ENCODE data around the gene TRMT2A.

The TRMT2A gene

GRCh38 chr22:20126284-20127029, 9.4 kb upstream of the TRMT2A start:
- Histone ChIP-seq H3K14ac (ENCODE audit: low read length) (no peak overlapping the region), H2AK5ac (ENCODE audit: low read depth, low read length) (no peak overlapping the region), H3K4me3 (ENCODE audit: low read length in 2 of 2) (no peak overlapping the region), H4K8ac (ENCODE audit: low read depth, low read length) (no peak overlapping the region), H3K4ac (ENCODE audit: low read length) (no peak overlapping the region), H3K27ac (replicated peaks; ENCODE audit: low read length) (no peak overlapping the region), H3K9me3 (replicated peaks in 1 of 2; ENCODE audit: control insufficient read depth in 2 of 2, insufficient read depth in 1 of 2, low read depth in 1 of 2, low read length in 2 of 2) (peaks cover 0 to 2% of the 10 kb centered on the region in 2 donors), H3K23ac (ENCODE audit: low read depth, low read length, poor library complexity) (no peak overlapping the region), H3K79me1 (ENCODE audit: low read depth, low read length) (peaks cover 16% of the 10 kb centered on the region), H3K4me2 (ENCODE audit: insufficient read depth, low read length, poor library complexity, severe bottlenecking) (no peak overlapping the region), H3K36me3 (replicated peaks in 1 of 2; ENCODE audit: control insufficient read depth in 2 of 2, insufficient read depth in 2 of 2, low read length in 2 of 2) (peaks cover 51 to 67% of the 10 kb centered on the region in 2 donors), H2BK5ac (ENCODE audit: low read length) (no peak overlapping the region), H2BK15ac (ENCODE audit: low read length) (no peak overlapping the region), H2BK12ac (ENCODE audit: low read length) (no peak overlapping the region), H3K9ac (ENCODE audit: low read depth, low read length, poor library complexity) (no peak overlapping the region), H2AFZ (ENCODE audit: low read length) (no peak overlapping the region), H3K4me1 (ENCODE audit: control insufficient read depth in 2 of 2, insufficient read depth in 1 of 2, low read depth in 1 of 2, low read length in 2 of 2) (peaks cover 5 to 6% of the 10 kb centered on the region in 2 donors), H4K91ac (ENCODE audit: low read depth, low read length, poor library complexity) (no peak overlapping the region), H3K27me3 (ENCODE audit: control insufficient read depth in 3 of 3, insufficient read depth in 3 of 3, low read depth in 1 of 3, low read length in 3 of 3) (peaks cover 0 to 1% (median 0%) of the 10 kb centered on the region in 3 experiments), H2BK120ac (ENCODE audit: low read depth, low read length) (no peak overlapping the region), H3K18ac (ENCODE audit: low read length) (no peak overlapping the region)
- WGBS, 2 donors (ENCODE audit: extremely low coverage in 2 of 2, insufficient read length in 2 of 2, insufficient replicate concordance in 1 of 2) = no CpG with 5 or more reads among the region's 19 CpGs
- no peak for DNase-seq (ENCODE audit: low spot score)

GRCh38 chr22:20125201-20126174, 8.5 kb upstream of the TRMT2A start:
- Histone ChIP-seq H3K36me3 (replicated peaks in 1 of 2; ENCODE audit: control insufficient read depth in 2 of 2, insufficient read depth in 2 of 2, low read length in 2 of 2) (peaks cover 55 to 77% of the 10 kb centered on the region in 2 donors), H3K9ac (ENCODE audit: low read depth, low read length, poor library complexity) (no peak overlapping the region), H3K4me2 (ENCODE audit: insufficient read depth, low read length, poor library complexity, severe bottlenecking) (no peak overlapping the region), H3K18ac (ENCODE audit: low read length) (no peak overlapping the region), H3K4me3 (ENCODE audit: low read length in 2 of 2) (no peak overlapping the region), H2BK15ac (ENCODE audit: low read length) (no peak overlapping the region), H3K79me1 (ENCODE audit: low read depth, low read length) (peaks cover 22% of the 10 kb centered on the region), H3K9me3 (replicated peaks in 1 of 2; ENCODE audit: control insufficient read depth in 2 of 2, insufficient read depth in 1 of 2, low read depth in 1 of 2, low read length in 2 of 2) (peaks cover 0 to 2% of the 10 kb centered on the region in 2 donors), H4K91ac (ENCODE audit: low read depth, low read length, poor library complexity) (no peak overlapping the region), H2BK5ac (ENCODE audit: low read length) (no peak overlapping the region), H2BK12ac (ENCODE audit: low read length) (peak overlapping the region; percentile 18), H2BK120ac (ENCODE audit: low read depth, low read length) (no peak overlapping the region), H3K4me1 (ENCODE audit: control insufficient read depth in 2 of 2, insufficient read depth in 1 of 2, low read depth in 1 of 2, low read length in 2 of 2) (peaks cover 3 to 4% of the 10 kb centered on the region in 2 donors), H3K4ac (ENCODE audit: low read length) (no peak overlapping the region), H2AFZ (ENCODE audit: low read length) (no peak overlapping the region), H2AK5ac (ENCODE audit: low read depth, low read length) (no peak overlapping the region), H3K27ac (replicated peaks; ENCODE audit: low read length) (no peak overlapping the region), H3K23ac (ENCODE audit: low read depth, low read length, poor library complexity) (peak overlapping the region; percentile 92), H3K14ac (ENCODE audit: low read length) (no peak overlapping the region), H4K8ac (ENCODE audit: low read depth, low read length) (no peak overlapping the region), H3K27me3 (ENCODE audit: control insufficient read depth in 3 of 3, insufficient read depth in 3 of 3, low read depth in 1 of 3, low read length in 3 of 3) (peaks cover 0 to 1% (median 0%) of the 10 kb centered on the region in 3 experiments)
- DNase-seq (ENCODE audit: low spot score) = no peak
- WGBS, 2 donors (ENCODE audit: extremely low coverage in 2 of 2, insufficient read length in 2 of 2, insufficient replicate concordance in 1 of 2) = no CpG with 5 or more reads among the region's 32 CpGs

- DNase-seq (ENCODE audit: low spot score) = no peak
- Histone ChIP-seq H2BK120ac (ENCODE audit: low read depth, low read length) (no peak overlapping the region), H3K27me3 (ENCODE audit: control insufficient read depth in 3 of 3, insufficient read depth in 3 of 3, low read depth in 1 of 3, low read length in 3 of 3) (peaks cover 0 to 1% (median 0%) of the 10 kb centered on the region in 3 experiments), H3K14ac (ENCODE audit: low read length) (no peak overlapping the region), H4K8ac (ENCODE audit: low read depth, low read length) (no peak overlapping the region), H3K4ac (ENCODE audit: low read length) (no peak overlapping the region), H3K9ac (ENCODE audit: low read depth, low read length, poor library complexity) (no peak overlapping the region), H3K4me1 (ENCODE audit: control insufficient read depth in 2 of 2, insufficient read depth in 1 of 2, low read depth in 1 of 2, low read length in 2 of 2) (peaks cover 4 to 5% of the 10 kb centered on the region in 2 donors), H3K4me2 (ENCODE audit: insufficient read depth, low read length, poor library complexity, severe bottlenecking) (peak overlapping the region; percentile 4), H2AK5ac (ENCODE audit: low read depth, low read length) (no peak overlapping the region), H3K4me3 (ENCODE audit: low read length in 2 of 2) (peak overlapping the region in 1 of 2 donors; percentile 24), H2BK12ac (ENCODE audit: low read length) (no peak overlapping the region), H2BK15ac (ENCODE audit: low read length) (no peak overlapping the region), H3K9me3 (replicated peaks in 1 of 2; ENCODE audit: control insufficient read depth in 2 of 2, insufficient read depth in 1 of 2, low read depth in 1 of 2, low read length in 2 of 2) (peaks cover 0 to 2% of the 10 kb centered on the region in 2 donors), H3K36me3 (replicated peaks in 1 of 2; ENCODE audit: control insufficient read depth in 2 of 2, insufficient read depth in 2 of 2, low read length in 2 of 2) (peaks cover 63 to 89% of the 10 kb centered on the region in 2 donors), H3K18ac (ENCODE audit: low read length) (peak overlapping the region; percentile 45), H4K91ac (ENCODE audit: low read depth, low read length, poor library complexity) (no peak overlapping the region), H3K23ac (ENCODE audit: low read depth, low read length, poor library complexity) (peak overlapping the region; percentile 92), H2BK5ac (ENCODE audit: low read length) (peak overlapping the region; percentile 59), H3K27ac (replicated peaks; ENCODE audit: low read length) (peak overlapping the region; percentile 20), H2AFZ (ENCODE audit: low read length) (no peak overlapping the region), H3K79me1 (ENCODE audit: low read depth, low read length) (peaks cover 26% of the 10 kb centered on the region)
- no CpG with 5 or more reads among the region's 11 CpGs for WGBS, 2 donors (ENCODE audit: extremely low coverage in 2 of 2, insufficient read length in 2 of 2, insufficient replicate concordance in 1 of 2)
Measured at GRCh38 chr22:20124083-20124787, 7.2 kb upstream of the TRMT2A start.
